ENCODE measurements around the gene STEAP3.

Gene STEAP3

GRCh38 chr2:119231975-119232665 lies 8.5 kb downstream of the STEAP3 start:
- Histone ChIP-seq H3K4me3 (ENCODE audit: insufficient read length, low read depth) (no peak overlapping the region), H3K36me3 (ENCODE audit: insufficient read depth, insufficient read length, low read length) (peaks cover 3% of the 10 kb centered on the region), H3K27me3 (ENCODE audit: insufficient read depth, insufficient read length) (no peaks in the 10 kb centered on the region), H3K9me3 (ENCODE audit: insufficient read depth, low read length) (no peaks in the 10 kb centered on the region), H3K4me1 (ENCODE audit: insufficient read depth, insufficient read length) (peaks cover 24% of the 10 kb centered on the region), H3K9ac (ENCODE audit: insufficient read length, low read depth) (no peak overlapping the region)
- DNase-seq (ENCODE audit: low read depth, low spot score): no peak
- no peak for TF ChIP-seq YY1 (IDR thresholded peaks at IDR 0.05; ENCODE audit: insufficient read depth, insufficient read length)
- no peak for TF ChIP-seq SUZ12 (IDR thresholded peaks at IDR 0.05; ENCODE audit: extremely low read depth, insufficient read depth, insufficient read length)
- no peak for TF ChIP-seq ZNF274 (IDR thresholded peaks at IDR 0.05; ENCODE audit: low read depth, low read length)

DNA sequence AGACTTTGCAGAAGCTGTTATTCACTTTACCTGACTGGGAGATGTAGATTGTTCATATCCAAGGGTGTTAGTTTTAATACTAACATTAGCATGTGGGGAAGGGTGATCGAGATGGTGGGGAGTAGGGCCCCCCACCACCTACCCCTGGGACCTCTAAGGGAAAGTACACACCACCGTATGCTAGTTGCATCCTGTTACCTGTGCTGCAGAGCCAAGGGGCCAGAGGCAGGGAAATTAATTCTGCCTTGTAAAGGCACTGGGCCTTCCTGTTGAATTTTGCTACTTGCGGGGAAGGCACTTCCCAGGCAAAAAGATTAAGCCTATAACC lies 9.0 kb downstream of the STEAP3 start:
- H3K9me3 ChIP-seq (ENCODE audit: insufficient read depth, low read length): no peaks in the 10 kb centered on the region
- H3K27me3 ChIP-seq (ENCODE audit: insufficient read depth, insufficient read length): no peaks in the 10 kb centered on the region
- H3K9ac ChIP-seq (ENCODE audit: insufficient read length, low read depth): no peak overlapping the region
- peaks cover 24% of the 10 kb centered on the region for H3K4me1 ChIP-seq (ENCODE audit: insufficient read depth, insufficient read length)
- no peak for TF ChIP-seq ZNF274 (IDR thresholded peaks at IDR 0.05; ENCODE audit: low read depth, low read length)
- no peak overlapping the region for H3K4me3 ChIP-seq (ENCODE audit: insufficient read length, low read depth)
- no peaks in the 10 kb centered on the region for H3K36me3 ChIP-seq (ENCODE audit: insufficient read depth, insufficient read length, low read length)
- no peak for DNase-seq (ENCODE audit: low read depth, low spot score)

DNA sequence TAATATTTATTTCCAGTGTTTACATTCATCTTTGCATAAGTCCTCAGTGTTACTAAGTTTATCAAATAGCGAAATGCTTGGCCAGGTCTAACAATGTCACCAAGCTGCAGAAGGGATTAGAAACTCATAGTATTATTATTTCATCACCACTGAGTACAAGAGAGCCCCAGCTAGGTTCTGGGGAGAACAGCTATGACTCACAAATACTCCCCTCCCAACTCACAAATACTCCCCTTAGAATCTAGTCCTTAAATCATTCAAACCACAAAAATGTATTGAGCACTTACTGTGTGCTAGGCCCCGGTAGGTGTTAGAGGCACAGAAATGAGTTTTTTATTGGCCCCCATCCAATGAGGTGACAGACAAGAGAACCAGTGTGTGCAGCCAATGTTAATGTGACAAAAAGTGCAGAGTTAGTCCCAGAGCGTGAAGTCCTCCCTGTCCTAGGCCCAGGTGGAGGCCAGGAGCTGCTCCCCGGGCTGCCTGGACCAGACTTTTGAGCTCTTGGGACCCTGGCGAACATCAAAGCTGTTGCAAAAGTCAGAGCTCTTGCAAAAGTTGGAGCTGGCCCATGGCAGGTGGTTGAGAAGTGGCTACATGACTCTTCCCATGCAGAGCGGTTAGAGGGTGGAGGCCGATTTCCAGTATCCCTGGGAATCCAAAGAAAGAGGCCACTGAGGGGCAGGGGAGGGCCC lies 9.8 kb downstream of the STEAP3 start:
- Histone ChIP-seq H3K9me3 (ENCODE audit: insufficient read depth, low read length) (no peaks in the 10 kb centered on the region), H3K4me3 (ENCODE audit: insufficient read length, low read depth) (no peak overlapping the region), H3K27me3 (ENCODE audit: insufficient read depth, insufficient read length) (no peaks in the 10 kb centered on the region), H3K9ac (ENCODE audit: insufficient read length, low read depth) (no peak overlapping the region), H3K4me1 (ENCODE audit: insufficient read depth, insufficient read length) (peaks cover 24% of the 10 kb centered on the region), H3K36me3 (ENCODE audit: insufficient read depth, insufficient read length, low read length) (no peaks in the 10 kb centered on the region)
- no peak for TF ChIP-seq SUZ12 (IDR thresholded peaks at IDR 0.05; ENCODE audit: extremely low read depth, insufficient read depth, insufficient read length)
- no peak for TF ChIP-seq YY1 (IDR thresholded peaks at IDR 0.05; ENCODE audit: insufficient read depth, insufficient read length)
- no peak for TF ChIP-seq ZNF274 (IDR thresholded peaks at IDR 0.05; ENCODE audit: low read depth, low read length)
- no peak for DNase-seq (ENCODE audit: low read depth, low spot score)

- H3K9me3 ChIP-seq (ENCODE audit: insufficient read depth, low read length): no peaks in the 10 kb centered on the region
- peaks cover 26% of the 10 kb centered on the region for H3K4me1 ChIP-seq (ENCODE audit: insufficient read depth, insufficient read length)
- no peaks in the 10 kb centered on the region for H3K27me3 ChIP-seq (ENCODE audit: insufficient read depth, insufficient read length)
- peak; percentile 61 for DNase-seq (ENCODE audit: low read depth, low spot score)
- H3K9ac ChIP-seq (ENCODE audit: insufficient read length, low read depth): no peak overlapping the region
- no peak overlapping the region for H3K4me3 ChIP-seq (ENCODE audit: insufficient read length, low read depth)
- peaks cover 3% of the 10 kb centered on the region for H3K36me3 ChIP-seq (ENCODE audit: insufficient read depth, insufficient read length, low read length)
- TF ChIP-seq SUZ12 (IDR thresholded peaks at IDR 0.05; ENCODE audit: extremely low read depth, insufficient read depth, insufficient read length): no peak
- TF ChIP-seq YY1 (IDR thresholded peaks at IDR 0.05; ENCODE audit: insufficient read depth, insufficient read length): no peak
- no peak for TF ChIP-seq ZNF274 (IDR thresholded peaks at IDR 0.05; ENCODE audit: low read depth, low read length)
These were observed 10.7 kb downstream of the STEAP3 start for GRCh38 chr2:119234021-119235019.

DNA sequence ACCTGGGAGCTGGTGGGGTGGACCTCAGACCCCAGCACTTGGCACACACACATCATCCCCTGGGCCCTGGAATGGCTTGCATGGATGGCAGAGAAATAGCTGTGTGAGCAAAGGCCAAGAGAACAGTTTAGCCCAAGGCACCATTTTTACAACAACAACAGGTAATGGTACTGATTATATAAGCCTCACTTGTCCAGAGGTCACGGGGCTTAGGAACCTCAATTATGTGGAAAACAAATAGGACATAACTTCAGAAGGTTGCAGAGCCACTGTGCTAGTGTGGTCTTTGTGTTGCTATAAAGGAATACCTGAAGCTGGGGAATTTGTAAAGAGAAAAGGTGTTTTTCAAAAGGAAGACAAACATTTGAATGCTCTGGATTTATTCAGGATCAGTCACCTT lies 13.2 kb downstream of the STEAP3 start:
- Histone ChIP-seq H3K9ac (ENCODE audit: insufficient read length, low read depth) (no peak overlapping the region), H3K4me1 (ENCODE audit: insufficient read depth, insufficient read length) (peaks cover 35% of the 10 kb centered on the region), H3K4me3 (ENCODE audit: insufficient read length, low read depth) (no peak overlapping the region), H3K36me3 (ENCODE audit: insufficient read depth, insufficient read length, low read length) (peaks cover 3% of the 10 kb centered on the region), H3K9me3 (ENCODE audit: insufficient read depth, low read length) (no peaks in the 10 kb centered on the region), H3K27me3 (ENCODE audit: insufficient read depth, insufficient read length) (no peaks in the 10 kb centered on the region)
- DNase-seq (ENCODE audit: low read depth, low spot score): no peak
- TF ChIP-seq ZNF274 (IDR thresholded peaks at IDR 0.05; ENCODE audit: low read depth, low read length): no peak
- TF ChIP-seq YY1 (IDR thresholded peaks at IDR 0.05; ENCODE audit: insufficient read depth, insufficient read length): no peak
- TF ChIP-seq SUZ12 (IDR thresholded peaks at IDR 0.05; ENCODE audit: extremely low read depth, insufficient read depth, insufficient read length): no peak

- H3K9me3 ChIP-seq (ENCODE audit: insufficient read depth, low read length): no peaks in the 10 kb centered on the region
- TF ChIP-seq YY1 (IDR thresholded peaks at IDR 0.05; ENCODE audit: insufficient read depth, insufficient read length) (no peak), ZNF274 (IDR thresholded peaks at IDR 0.05; ENCODE audit: low read depth, low read length) (no peak), SUZ12 (IDR thresholded peaks at IDR 0.05; ENCODE audit: extremely low read depth, insufficient read depth, insufficient read length) (no peak)
- H3K9ac ChIP-seq (ENCODE audit: insufficient read length, low read depth): peak overlapping the region; percentile 59
- DNase-seq (ENCODE audit: low read depth, low spot score): no peak
- H3K36me3 ChIP-seq (ENCODE audit: insufficient read depth, insufficient read length, low read length): peaks cover 14% of the 10 kb centered on the region
- no peak overlapping the region for H3K4me3 ChIP-seq (ENCODE audit: insufficient read length, low read depth)
- peaks cover 28% of the 10 kb centered on the region for H3K4me1 ChIP-seq (ENCODE audit: insufficient read depth, insufficient read length)
- no peaks in the 10 kb centered on the region for H3K27me3 ChIP-seq (ENCODE audit: insufficient read depth, insufficient read length)
These were observed 16.9 kb downstream of the STEAP3 start for GRCh38 chr2:119240311-119241204.

Data from NT2/D1 (cell line).